ENCODE measurements around the gene SLC35E2B.
"Not testable (repeated sequence)": the region's sequence is repeated elsewhere in the genome, so short reads cannot be mapped to it uniquely, and the experiment has no call there.

- not testable (repeated sequence) for TF ChIP-seq CTCF, POLR2A, EP300 (IDR thresholded peaks at IDR 0.05)
Measured at GRCh38 chr1:1737675-1738590, 45.3 kb upstream of the SLC35E2B start.
